ENCODE measurements around the gene TMEM256. TPM values are rescaled to one million over a fixed set of nuclear protein-coding genes. Genes with fewer than 3 reads are reported as not detected.

TMEM256 gene
- total and polyA plus RNA-seq, 2 donors (not counting 3 experiments of a cell fraction or from before 2014, with no cell fraction given): 67.4 to 148 TPM

GRCh38 chr17:7432296-7432695 lies 28.4 kb upstream of the TMEM256 start:
- POLR2A ChIA-PET: no interaction called here
- H2AFZ ChIP-seq (ENCODE audit: low read depth, low read length): no peak overlapping the region
- H3K4me1 ChIP-seq (ENCODE audit: control insufficient read depth, extremely low read depth, insufficient read depth, low read length): peaks cover 14% of the 10 kb centered on the region
- H4K20me1 ChIP-seq (replicated peaks; ENCODE audit: control insufficient read depth, extremely low read depth, insufficient read depth, low read length): no peaks in the 10 kb centered on the region
- no peak for TF ChIP-seq GATA2 (IDR thresholded peaks at IDR 0.05; ENCODE audit: insufficient read depth, insufficient read length, low read depth, low read length)
- TF ChIP-seq FOS (IDR thresholded peaks at IDR 0.05; ENCODE audit: borderline replicate concordance, insufficient read depth, low read length): no peak
- no peak for TF ChIP-seq POLR2A (IDR thresholded peaks at IDR 0.05; ENCODE audit: low read depth, low read length)
- TF ChIP-seq MYC (IDR thresholded peaks at IDR 0.05; ENCODE audit: low read depth, low read length): no peak
- TF ChIP-seq, protein P1, sequence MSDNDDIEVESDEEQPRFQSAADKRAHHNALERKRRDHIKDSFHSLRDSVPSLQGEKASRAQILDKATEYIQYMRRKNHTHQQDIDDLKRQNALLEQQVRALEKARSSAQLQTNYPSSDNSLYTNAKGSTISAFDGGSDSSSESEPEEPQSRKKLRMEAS (IDR thresholded peaks at IDR 0.05; ENCODE audit: insufficient read depth, insufficient read length): no peak
- TF ChIP-seq CTCF (IDR thresholded peaks at IDR 0.05; ENCODE audit: extremely low read depth in 1 of 2, insufficient read depth in 1 of 2, low read depth in 1 of 2, low read length in 2 of 2): no peak
- no peak for TF ChIP-seq JUN (IDR thresholded peaks at IDR 0.05; ENCODE audit: borderline replicate concordance, insufficient read depth, insufficient read length, low read depth)
- no peak for TF ChIP-seq POLR2AphosphoS5 (IDR thresholded peaks at IDR 0.05; ENCODE audit: insufficient read depth, low read depth, low read length)
- TF ChIP-seq EZH2 (IDR thresholded peaks at IDR 0.05; ENCODE audit: borderline replicate concordance, low read depth, low read length, severe bottlenecking): no peak
- H3K27ac ChIP-seq (ENCODE audit: insufficient read depth, low read depth, low read length): no peak overlapping the region
- no peaks in the 10 kb centered on the region for H3K36me3 ChIP-seq (ENCODE audit: control insufficient read depth in 2 of 2, extremely low read depth in 1 of 2, insufficient read depth in 2 of 2, low read length in 2 of 2)
- no peaks in the 10 kb centered on the region for H3K9me3 ChIP-seq (replicated peaks; ENCODE audit: control insufficient read depth, insufficient read depth, low read length)
- DNase-seq (ENCODE audit: low read depth, low spot score) (no peak), FAIRE-seq (no peak)
- H3K9ac ChIP-seq (replicated peaks; ENCODE audit: extremely low read depth, insufficient read depth, low read length): no peak overlapping the region
- no peaks in the 10 kb centered on the region for H3K27me3 ChIP-seq (ENCODE audit: control insufficient read depth in 2 of 2, insufficient read depth in 2 of 2, low read length in 2 of 2)
- no peaks in the 10 kb centered on the region for H3K9me1 ChIP-seq (replicated peaks; ENCODE audit: control insufficient read depth, extremely low read depth, insufficient read depth, low read length)
- no peak overlapping the region for H3K4me2 ChIP-seq (ENCODE audit: insufficient read depth, low read length)
- CTCF ChIA-PET: interaction anchor here (0.8 to 1.5 kb wide), 2 partner anchors 9 to 77 kb away, joined by 3 to 5 read pairs; no protein-coding TSS in a partner anchor
- H3K79me2 ChIP-seq (ENCODE audit: control insufficient read depth, insufficient read depth, low read length): no peaks in the 10 kb centered on the region
- dilution Hi-C loops (cut with MboI; ENCODE audit: extremely low pct_ligation_motif_present, low sequenced_read_pairs) (no loop called here), intact Hi-C loops (cut with micrococcal nuclease) (no loop called here)
- no TSS peak for BruUV-seq (replicated peaks)
- no peak overlapping the region for H3K4me3 ChIP-seq (replicated peaks in 1 of 3; ENCODE audit: insufficient read depth in 1 of 3, low read depth in 1 of 3, low read length in 3 of 3)

Measured in endothelial cell of umbilical vein (primary cell).